GM18868 (cell line): ENCODE results near the gene CARS2.
"Not testable (repeated sequence)": the region's sequence is repeated elsewhere in the genome, so short reads cannot be mapped to it uniquely, and the experiment has no call there.

ENCODE experiments used
- ATAC-seq: cut with Tn5 transposase; IDR thresholded peaks from one replicate; pipeline ENCODE4 v1.9.1; 2021; ENCODE audit warnings: mild to moderate bottlenecking, moderate library complexity; ENCODE audit not compliant: unreplicated experiment

The CARS2 gene

DNA sequence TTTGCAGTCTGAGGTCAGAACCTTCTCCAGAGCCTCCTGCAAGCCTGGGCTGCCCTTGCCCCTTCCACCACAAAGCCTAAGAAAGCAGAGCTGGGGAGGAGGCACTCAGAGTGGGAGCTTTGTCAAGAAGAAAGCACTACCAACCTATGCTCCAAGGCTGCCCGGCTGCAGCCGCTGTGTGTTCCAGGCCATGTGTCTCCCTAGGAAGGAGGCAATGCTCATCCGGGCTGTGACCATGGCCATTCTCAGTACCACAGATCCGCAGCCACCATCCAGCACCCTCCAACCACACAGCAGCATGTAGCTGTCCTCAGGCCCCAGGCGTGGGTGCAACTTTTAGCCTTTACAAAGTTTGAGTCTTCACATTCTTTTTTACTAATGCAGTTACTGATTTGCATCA lies 22.0 kb downstream of the CARS2 start:
- no peak for ATAC-seq

DNA sequence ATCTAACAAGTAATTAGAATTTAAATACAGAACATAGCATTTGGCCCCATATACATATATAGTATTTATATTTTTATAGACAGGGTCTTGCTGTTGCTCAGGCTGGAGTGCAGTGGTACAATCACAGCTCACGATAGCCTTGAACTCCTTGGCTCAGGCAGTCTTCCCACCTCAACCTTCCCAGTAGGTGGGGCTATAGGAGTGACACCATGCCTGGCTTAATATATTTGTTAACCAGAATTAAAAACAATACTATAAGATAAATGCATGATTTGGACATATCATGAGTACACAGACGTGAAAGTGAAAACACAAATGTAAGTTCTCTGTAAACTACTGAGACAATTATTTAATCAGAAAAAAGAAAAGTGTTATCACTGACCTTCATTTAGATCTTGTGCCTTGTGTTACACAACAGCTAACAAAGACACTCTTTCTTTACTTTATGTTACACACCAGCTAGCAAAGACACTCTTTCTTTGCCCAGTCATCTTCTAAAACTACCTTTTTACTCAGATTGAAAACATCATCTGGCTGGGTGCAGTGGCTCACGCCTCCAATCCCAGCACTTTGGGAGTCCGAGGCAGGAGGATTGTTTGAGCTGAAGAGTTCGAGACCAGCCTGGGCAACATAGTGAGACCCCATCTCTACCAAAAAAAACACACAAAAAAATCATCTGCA lies 22.6 kb downstream of the CARS2 start:
- no peak for ATAC-seq

GRCh38 chr13:110682746-110683145 lies 23.2 kb downstream of the CARS2 start:
- no peak for ATAC-seq

GRCh38 chr13:110681868-110682550 lies 23.9 kb downstream of the CARS2 start:
- ATAC-seq = no peak

GRCh38 chr13:110680852-110681251 lies 25.1 kb downstream of the CARS2 start:
- ATAC-seq = no peak

GRCh38 chr13:110677731-110678545 lies 28.0 kb downstream of the CARS2 start:
- ATAC-seq = no peak

- ATAC-seq = peak; percentile 76
Observed at GRCh38 chr13:110676595-110677587, 29.0 kb downstream of the CARS2 start.

GRCh38 chr13:110669814-110670213 lies 36.1 kb downstream of the CARS2 start:
- not testable (repeated sequence) for ATAC-seq

DNA sequence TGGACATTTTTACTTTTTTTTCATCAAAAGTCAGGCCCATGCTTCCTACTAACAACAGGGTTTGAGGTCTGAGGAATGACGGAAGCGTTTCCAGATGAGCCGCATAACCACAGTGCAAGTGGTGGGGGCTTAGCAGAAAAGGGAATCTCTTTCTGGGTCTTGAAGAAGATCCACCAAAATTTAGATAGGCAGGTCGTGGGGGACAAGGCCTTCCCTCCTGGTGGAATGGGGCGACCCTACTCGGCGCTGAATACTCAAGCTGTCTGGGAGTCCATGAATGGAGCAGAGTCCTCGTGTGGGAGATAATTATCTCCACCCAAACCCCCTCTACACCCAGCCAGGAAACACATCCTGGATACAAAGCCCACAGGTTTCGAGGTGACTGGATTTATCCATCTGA lies 36.9 kb downstream of the CARS2 start:
- no peak for ATAC-seq

DNA sequence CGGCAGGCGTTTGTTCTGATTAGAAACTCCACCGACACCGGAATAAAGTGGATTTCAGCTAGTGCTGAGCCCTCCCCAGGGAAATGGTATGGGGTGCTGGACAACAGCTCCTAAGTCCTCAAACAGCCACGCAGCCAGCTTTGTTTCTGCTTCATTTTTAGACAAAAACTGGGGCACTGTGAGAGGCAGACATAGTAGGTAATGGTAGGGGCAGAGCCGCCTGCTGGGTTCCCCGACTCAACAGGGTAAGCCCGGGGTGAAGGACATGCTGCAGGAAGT lies 39.7 kb downstream of the CARS2 start:
- no peak for ATAC-seq

DNA sequence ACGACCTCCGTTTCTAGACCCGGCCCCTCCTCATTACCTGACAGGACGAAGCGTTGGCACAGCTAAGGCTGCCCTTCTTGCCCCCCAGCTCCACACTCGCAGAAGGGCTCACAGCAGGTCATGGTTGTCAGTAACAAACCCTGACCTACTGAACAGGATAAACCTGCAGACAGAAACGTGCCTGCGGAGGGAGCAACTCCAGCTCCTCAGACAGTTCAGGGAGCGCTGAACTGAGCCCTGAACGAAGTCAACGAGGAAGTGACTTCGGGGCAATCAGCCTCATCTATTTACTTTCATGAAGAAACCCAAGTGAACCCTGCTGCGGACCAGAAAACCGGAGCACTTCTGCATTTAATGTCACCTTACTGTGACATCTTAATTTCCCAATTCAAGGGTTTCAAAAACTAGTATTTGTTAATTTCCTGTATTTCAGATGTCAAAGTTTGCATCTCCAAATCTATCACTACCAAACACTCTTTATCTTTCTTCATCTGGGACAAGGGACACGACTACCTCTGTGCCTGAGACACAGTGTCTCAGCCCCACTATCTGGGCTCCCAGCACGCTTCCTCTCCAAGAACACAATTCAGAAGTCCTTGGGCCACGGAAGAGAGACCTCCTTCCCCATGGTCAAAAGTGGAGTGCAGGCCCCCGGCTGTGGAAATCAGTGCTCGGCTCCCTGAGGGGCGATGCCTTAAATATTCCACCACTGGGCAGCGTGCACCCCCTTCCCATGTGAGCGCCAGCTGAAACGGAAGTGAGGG lies 40.2 kb downstream of the CARS2 start:
- ATAC-seq = no peak

DNA sequence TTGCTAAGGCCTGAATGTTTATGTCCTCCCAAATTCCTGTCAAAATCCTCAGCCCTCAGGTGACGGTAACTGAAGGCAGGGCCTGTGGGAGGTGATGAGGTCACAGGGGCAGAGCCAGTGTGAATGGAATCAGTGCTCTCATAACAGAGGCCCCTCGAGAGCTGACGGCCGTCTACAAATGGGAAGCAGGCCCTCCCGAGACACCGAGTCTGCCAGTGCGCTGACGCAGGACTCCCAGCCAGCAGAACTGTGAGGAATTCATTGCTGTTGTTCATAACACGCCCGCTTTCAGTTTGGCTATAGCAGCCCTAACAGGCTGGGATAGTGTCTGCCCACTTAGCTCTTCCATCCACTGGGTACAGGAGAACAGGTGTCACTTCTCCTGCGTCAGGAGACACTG lies 41.2 kb downstream of the CARS2 start:
- ATAC-seq = no peak

DNA sequence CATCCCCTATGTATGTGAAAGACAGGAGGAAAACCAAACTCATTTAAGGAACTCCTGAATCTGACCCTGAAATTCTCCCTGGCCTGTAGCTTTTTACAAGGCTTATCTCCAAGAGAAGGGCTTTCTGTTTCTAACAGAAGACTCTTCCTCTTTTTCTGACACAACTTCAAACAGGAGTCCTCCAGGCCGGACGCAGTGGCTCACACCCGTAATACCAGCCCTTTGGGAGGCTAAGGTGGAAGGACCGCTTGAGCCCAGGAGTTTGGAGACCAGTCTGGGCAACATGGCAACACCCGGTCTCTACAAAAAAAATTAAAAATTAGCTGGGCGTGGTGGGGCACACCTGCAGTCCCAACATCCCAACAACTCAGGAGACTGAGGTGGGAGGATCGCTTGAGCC lies 41.9 kb downstream of the CARS2 start:
- ATAC-seq = no peak

GRCh38 chr13:110663491-110663890 lies 42.4 kb downstream of the CARS2 start:
- ATAC-seq = no peak

DNA sequence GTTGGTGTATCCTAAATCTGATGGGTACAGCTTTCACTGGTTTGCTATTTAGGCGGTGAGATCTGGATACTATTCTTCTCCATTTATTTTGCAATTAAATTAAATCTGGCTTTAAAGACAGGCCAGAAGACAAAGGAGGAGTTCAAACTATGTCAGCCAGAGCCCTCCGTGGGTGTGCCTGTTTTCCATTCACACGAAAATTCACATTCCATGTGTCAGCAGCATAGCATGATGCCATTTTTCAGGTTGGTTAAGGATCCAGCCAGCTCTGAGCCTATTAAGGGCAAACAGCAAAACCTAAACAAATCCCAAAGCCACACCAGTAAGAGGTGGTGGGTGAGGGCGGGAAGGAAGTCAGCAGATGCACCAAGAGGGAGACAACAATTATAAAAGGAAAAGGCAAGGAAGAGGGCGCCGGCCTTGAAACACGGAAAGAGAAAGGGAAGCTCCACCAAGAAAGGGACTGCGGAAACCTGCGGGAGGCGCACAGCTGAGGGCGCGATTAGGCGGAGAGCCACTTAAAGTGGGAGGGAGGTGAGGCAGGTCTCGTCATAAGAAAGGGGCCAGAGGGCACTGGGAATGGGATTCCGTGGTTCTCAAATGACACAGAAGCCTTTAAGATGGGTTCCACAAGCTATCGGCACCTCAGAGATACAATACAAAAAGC lies 43.0 kb downstream of the CARS2 start:
- ATAC-seq = no peak

DNA sequence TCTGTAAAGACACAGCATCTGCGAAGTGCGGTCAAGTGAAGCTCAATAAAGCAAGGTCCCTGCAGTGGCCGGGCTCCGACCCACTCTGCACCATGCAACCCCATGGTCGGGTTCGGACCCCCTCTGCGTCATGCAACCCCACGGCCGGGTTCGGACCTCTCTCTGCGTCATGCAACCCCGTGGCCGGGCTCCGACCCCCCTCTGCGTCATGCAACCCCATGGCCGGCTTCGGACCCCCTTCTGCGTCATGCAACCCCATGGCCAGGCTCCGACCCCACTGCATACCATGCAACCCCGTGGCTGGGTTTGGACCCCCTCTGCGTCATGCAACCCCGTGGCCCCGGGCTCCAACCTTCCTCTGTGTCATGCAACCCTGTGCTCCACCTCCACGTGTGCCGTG lies 43.8 kb downstream of the CARS2 start:
- ATAC-seq = no peak

- ATAC-seq = no peak
Observed at GRCh38 chr13:110661256-110661655, 44.7 kb downstream of the CARS2 start.

DNA sequence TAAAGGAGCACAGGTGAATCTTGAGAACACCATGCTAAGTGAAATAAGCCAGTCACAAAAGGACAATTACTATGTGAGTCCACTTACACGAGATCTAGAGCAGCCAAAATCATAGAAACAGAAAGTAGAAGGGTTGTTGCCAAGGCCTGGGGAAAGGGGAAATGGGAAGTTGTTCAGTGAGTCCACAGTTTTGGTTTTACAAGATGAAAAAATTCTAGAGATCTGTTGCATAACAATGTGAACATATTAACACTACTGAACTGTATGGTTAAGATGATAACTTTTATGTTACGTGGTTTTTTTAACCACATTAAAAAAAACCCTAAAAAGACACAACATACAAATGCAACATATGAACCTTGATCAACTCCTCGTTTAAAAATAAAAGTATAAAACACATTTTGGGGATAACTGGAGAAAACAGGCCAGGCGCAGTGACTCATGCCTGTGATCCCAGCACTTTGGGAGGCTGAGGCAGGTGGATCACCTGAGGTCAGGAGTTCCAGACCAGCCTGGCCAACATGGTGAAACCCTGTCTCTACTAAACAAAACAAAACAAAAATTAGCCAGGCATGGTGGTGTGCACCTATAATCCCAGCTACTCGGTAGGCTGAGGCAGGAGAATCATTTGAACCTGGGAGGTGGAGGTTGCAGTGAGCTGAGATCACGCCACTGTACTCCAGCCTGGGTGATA lies 47.6 kb downstream of the CARS2 start:
- peak; percentile 96 for ATAC-seq

DNA sequence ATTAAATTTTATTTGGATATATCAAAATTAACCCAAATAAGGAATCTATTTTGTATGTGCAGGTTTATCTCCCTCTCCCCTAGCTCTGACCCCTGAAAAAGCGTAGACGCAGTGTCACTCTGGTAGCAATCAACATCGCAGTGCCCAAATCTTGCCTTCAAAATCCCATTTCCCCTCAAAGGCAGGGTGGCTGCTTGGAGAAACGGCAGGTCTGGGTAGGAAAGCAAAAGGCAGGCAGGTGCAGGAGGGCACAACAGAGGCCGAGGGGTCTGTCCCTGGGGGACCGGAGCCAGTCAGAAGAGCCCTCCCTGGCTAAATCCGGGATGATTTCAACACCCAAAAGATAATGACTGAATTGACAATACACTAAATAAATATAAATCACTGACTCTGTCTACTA lies 48.7 kb downstream of the CARS2 start:
- no peak for ATAC-seq
